HepG2 (cell line): Measurements from ENCODE around the gene SPAG5. TPM values are rescaled to one million over a fixed set of nuclear protein-coding genes. Genes with fewer than 3 reads are reported as not detected.

Experiments used
- ATAC-seq: fragments of 200-7000 bp; cut with Tn5 transposase; 3 replicates; pipeline ENCODE4 v1.9.1; 2020; ENCODE audit warnings: mild to moderate bottlenecking, moderate library complexity
- BruUV-seq: library from RNA; stranded (reverse); fragments of 400-500 nt; replicated peaks from 2 replicates; lab custom pipeline; 2021; lab: Mats Ljungman, UMichigan
- CTCF ChIA-PET: fragments of 300-600 bp; formaldehyde crosslinking; extraction: SDS; loops from one replicate; lab custom pipeline; 2021; ENCODE audit warnings: low total read pairs, inconsistent platforms, low intra/inter-chr PET ratio; lab: Yijun Ruan, JAX
- POLR2A ChIA-PET: fragments of 350-600 bp; sonication (Branson Sonifier 250); formaldehyde crosslinking; loops from one replicate; lab custom pipeline; 2020; ENCODE audit warnings: antibody characterized with exemption, inconsistent platforms; lab: Yijun Ruan, JAX
- DNase-seq: peaks from one replicate; pipeline ENCODE4 v3.0.0-alpha.2; 2015; ENCODE audit warnings: low spot score
- FAIRE-seq: peaks from 3 replicates; lab custom pipeline; 2011; peaks lifted over from hg19 to GRCh38; lab: Jason Lieb, UNC
- H2AFZ ChIP-seq: one replicate; pipeline ENCODE4 v1.6.1; 2011; ENCODE audit warnings: low read length, inconsistent platforms
- H3K27ac ChIP-seq: fragments of 300-600 bp; 3 replicates; pipeline ENCODE4 v1.8.0; 2011; ENCODE audit warnings: mixed run types, mild to moderate bottlenecking, mixed read lengths, low read length, inconsistent platforms; ENCODE audit not compliant: insufficient read depth; ENCODE audit errors: extremely low read length
- H3K27me3 ChIP-seq, 2 experiments: fragments of 200-600 bp in 1 of 2; 2 replicates in 1 of 2; 3 replicates in 1 of 2; pipeline versions ENCODE4 v1.6.0 to v1.8.0; 2011; ENCODE audit warnings: low read length in 2 of 2, mild to moderate bottlenecking in 2 of 2, moderate library complexity in 2 of 2, inconsistent platforms in 1 of 2; ENCODE audit not compliant: insufficient read depth in 2 of 2, control insufficient read depth in 1 of 2
- H3K36me3 ChIP-seq, 2 experiments: fragments of 200-600 bp in 1 of 2; replicated peaks in 1 of 2; 2 replicates in 1 of 2; 3 replicates in 1 of 2; pipeline versions ENCODE4 v1.5.1 to v1.8.0; 2011; ENCODE audit warnings: low read length in 2 of 2, inconsistent platforms in 1 of 2; ENCODE audit not compliant: insufficient read depth in 2 of 2, control insufficient read depth in 1 of 2
- H3K4me1 ChIP-seq: 2 replicates; pipeline ENCODE4 v1.5.1; 2012; ENCODE audit warnings: low read length, inconsistent platforms; ENCODE audit not compliant: insufficient read depth
- H3K4me2 ChIP-seq: 2 replicates; pipeline ENCODE4 v1.6.0; 2011; ENCODE audit warnings: low read depth, low read length, inconsistent platforms
- H3K4me3 ChIP-seq, 3 experiments: fragments of 200-600 bp in 1 of 3; sonication (generic), shearing (Covaris generic) in 1 of 3; replicated peaks in 1 of 3; 2 replicates each; pipeline ENCODE4 v1.5.1; 2011 to 2016; ENCODE audit warnings: low read length in 3 of 3, inconsistent platforms in 2 of 3, low read depth in 2 of 3, mild to moderate bottlenecking in 2 of 3, control low read depth in 1 of 3, mixed read lengths in 1 of 3; ENCODE audit not compliant: insufficient read depth in 1 of 3
- H3K79me2 ChIP-seq: one replicate; pipeline ENCODE4 v1.6.1; 2011; ENCODE audit warnings: low read length, inconsistent platforms; ENCODE audit not compliant: insufficient read depth
- H3K9ac ChIP-seq: 2 replicates; pipeline ENCODE4 v1.6.0; 2011; ENCODE audit warnings: mild to moderate bottlenecking, low read depth, low read length, inconsistent platforms; ENCODE audit not compliant: insufficient read depth
- H3K9me3 ChIP-seq: 2 replicates; pipeline ENCODE4 v1.5.1; 2012; ENCODE audit warnings: mild to moderate bottlenecking, low read length
- H4K20me1 ChIP-seq: 2 replicates; pipeline ENCODE4 v1.6.0; 2011; ENCODE audit warnings: inconsistent platforms, mild to moderate bottlenecking, low read length, moderate library complexity; ENCODE audit not compliant: insufficient read depth
- EHMT2 ChIP-seq: fragments of 200-600 bp; sonication (generic); IDR thresholded peaks from 2 replicates; pipeline ENCODE4 v1.7.0; 2017; ENCODE audit warnings: antibody characterized with exemption, low read depth, low read length, borderline replicate concordance
- GABPA ChIP-seq, 2 experiments: IDR thresholded peaks; 2 replicates each; pipeline ENCODE4 v1.6.1; 2011 to 2016; ENCODE audit warnings: low read depth in 2 of 2, low read length in 1 of 2, missing biosample characterization in 1 of 2, missing genetic modification characterization in 1 of 2
- PHF8 ChIP-seq: sonication (generic); formaldehyde crosslinking; IDR thresholded peaks from 2 replicates; pipeline ENCODE4 v1.5.0; 2020; ENCODE audit warnings: missing genetic modification reagents
- RBFOX2 ChIP-seq: fragments of 200-400 bp; formaldehyde crosslinking; IDR thresholded peaks from 2 replicates; pipeline ENCODE4 v1.6.1; 2017; ENCODE audit warnings: low read depth, mild to moderate bottlenecking, low read length
- STAG1 ChIP-seq: sonication (generic); formaldehyde crosslinking; IDR thresholded peaks from 2 replicates; pipeline ENCODE4 v1.4.0; 2020; ENCODE audit warnings: missing genetic modification reagents
- ZNF451 ChIP-seq: sonication (generic); formaldehyde crosslinking; IDR thresholded peaks from 2 replicates; pipeline ENCODE4 v1.5.0; 2020; ENCODE audit warnings: mild to moderate bottlenecking, missing genetic modification reagents
- ZNF468 ChIP-seq: sonication (generic); formaldehyde crosslinking; IDR thresholded peaks from 2 replicates; pipeline ENCODE4 v1.8.0; 2022; ENCODE audit warnings: mild to moderate bottlenecking, moderate library complexity, missing genetic modification reagents
- ZNF646 ChIP-seq: sonication (generic); formaldehyde crosslinking; IDR thresholded peaks from 2 replicates; pipeline ENCODE4 v1.9.0; 2021; ENCODE audit warnings: mild to moderate bottlenecking, missing genetic modification reagents
- ZNF784 ChIP-seq: sonication (generic); formaldehyde crosslinking; IDR thresholded peaks from 2 replicates; pipeline ENCODE4 v1.5.1; 2020; ENCODE audit warnings: missing genetic modification reagents, mild to moderate bottlenecking, borderline replicate concordance
- ZNF841 ChIP-seq: sonication (generic); formaldehyde crosslinking; IDR thresholded peaks from 2 replicates; pipeline ENCODE4 v1.8.1; 2023; ENCODE audit warnings: missing genetic modification reagents, borderline replicate concordance
- WGBS: methylation state at CpG from one replicate; pipeline ENCODE4 v1.1.6; 2017; ENCODE audit warnings: low lambda C conversion rate; 5-methylcytosine and 5-hydroxymethylcytosine counted together
- in situ Hi-C: cut with HindIII; loops from 2 replicates; pipeline ENCODE4 v1.10.0; 2017; ENCODE audit warnings: low pct_unique_long_range_greater_than_20kb; ENCODE audit not compliant: extremely low pct_ligation_motif_present
- intact Hi-C: fragments of 100-400 bp; cut with micrococcal nuclease; formaldehyde crosslinking; loops from one replicate; pipeline ENCODE4 v1.10.0; 2022; ENCODE audit not compliant: unreplicated experiment
- polyA plus RNA-seq, 8 experiments: library from polyadenylated mRNA; depleted of rRNA in 3 of 8; stranded (reverse) in 7 of 8; unstranded in 1 of 8; fragments of >200 nt; fragmentation: Illumina TruSeq in 4 of 8; extraction: Trizol in 4 of 8; gene quantifications; 2 replicates each; pipeline versions ENCODE4 v1.2.1 to v1.2.3, GENCODE V29; 2011 to 2016; ENCODE audit warnings: low read depth in 4 of 8, missing spikeins in 1 of 8, mixed read lengths in 1 of 8; ENCODE audit not compliant: insufficient read depth in 1 of 8
- total RNA-seq, 5 experiments: library from RNA; depleted of rRNA; stranded (reverse); fragments of >200 nt; fragmentation: Illumina TruSeq; extraction: Trizol; gene quantifications; 2 replicates each; pipeline ENCODE4 v1.2.3, GENCODE V29; 2016; ENCODE audit warnings: low read depth in 1 of 5
- TF ChIP-seq, protein P1 (sequence below): sonication (generic); formaldehyde crosslinking; IDR thresholded peaks from 2 replicates; pipeline ENCODE4 v1.5.0; 2020; ENCODE audit warnings: missing genetic modification reagents
- TF ChIP-seq, protein P2 (sequence below): sonication (generic); formaldehyde crosslinking; IDR thresholded peaks from 2 replicates; pipeline ENCODE4 v1.5.0; 2020; ENCODE audit warnings: missing genetic modification reagents

Gene SPAG5
- total and polyA plus RNA-seq, 2 of the 13 experiments (the other 11 are each of a cell fraction or from before 2014, with no cell fraction given) = 41.4 to 98.0 TPM

DNA sequence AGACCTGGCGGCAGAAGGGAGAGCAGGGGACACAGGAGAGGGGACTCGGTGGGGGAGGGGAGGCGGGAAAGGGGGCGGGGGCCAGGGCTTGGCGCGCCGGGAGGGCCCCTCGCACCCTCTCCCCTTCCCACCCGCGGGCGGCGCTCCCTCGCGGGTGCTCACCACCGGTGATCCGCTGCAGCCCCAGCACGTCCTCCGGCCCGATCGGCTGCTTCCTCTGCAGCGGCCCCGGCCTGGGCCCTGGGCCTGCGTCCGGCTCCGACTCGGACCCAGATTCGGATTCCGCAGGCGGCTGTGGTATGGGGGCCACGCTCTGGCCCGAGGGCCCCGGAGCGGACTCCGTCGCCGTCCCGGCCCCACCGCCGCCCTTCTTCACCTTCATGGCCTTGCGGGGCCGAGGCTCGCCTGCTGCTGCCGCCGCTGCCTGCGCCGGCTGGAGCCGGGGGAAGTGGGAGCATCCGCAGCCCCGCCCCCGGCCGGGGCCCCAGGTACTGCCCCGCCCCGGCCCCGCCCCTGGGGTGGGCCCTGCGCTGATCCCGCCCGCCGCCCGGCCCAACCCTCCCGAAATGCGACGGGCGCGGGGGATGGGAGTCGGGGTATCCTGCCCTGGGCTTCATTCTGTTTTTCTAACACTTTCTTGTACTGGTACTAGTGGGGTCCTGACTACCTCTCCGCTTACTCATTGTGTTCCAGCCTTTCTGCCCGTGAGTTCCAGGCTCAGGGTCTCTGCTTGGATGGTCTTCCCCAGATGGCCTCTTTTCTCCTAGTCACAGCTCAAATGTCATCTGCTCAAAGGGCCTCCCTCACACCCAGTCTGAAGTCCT, 46.4 kb downstream of the SPAG5 start, which contains the start of gene UNC119:
Gene UNC119 (minus strand): TSS at position 449 of the 824 bp plus-strand sequence. CDS start 67 bp downstream, at position 382.
- Histone ChIP-seq H3K4me2 (peak within 1 kb of the TSS; percentile 92), H3K36me3 (peaks cover 11 to 33% of the 10 kb centered on the region in 2 experiments), H2AFZ (peak within 1 kb of the TSS; percentile 66), H3K27me3 (no peaks in the 10 kb centered on the region), H3K9ac (peak within 1 kb of the TSS; percentile 74), H4K20me1 (no peaks in the 10 kb centered on the region), H3K79me2 (no peaks in the 10 kb centered on the region), H3K27ac (no peak within 1 kb of the TSS), H3K9me3 (no peaks in the 10 kb centered on the region), H3K4me1 (peaks cover 42% of the 10 kb centered on the region), H3K4me3 (peak within 1 kb of the TSS; percentile 75 to 88 (median 85))
- FAIRE-seq (no peak), ATAC-seq (peak; percentile 89), DNase-seq (peak; percentile 38)
- ChIA-PET POLR2A (interaction anchor here (0.8 to 1.5 kb wide), 4 partner anchors 18 to 154 kb away, joined by 3 to 8 read pairs (median 4); partner anchors contain the start of genes ALDOC and PIGS), CTCF (no interaction called here)
- in situ Hi-C loops = no loop called here
- 13% methylated on average over 5 of the region's 67 CpGs for WGBS
- intact Hi-C loops = no loop called here
- no TSS peak for BruUV-seq
- 0 out of 2 replicates have a peak, but pooled peaks have one; percentile 28 for TF ChIP-seq ZNF468 (CRISPR knock-in tag)
- TF ChIP-seq ZNF646 (CRISPR knock-in tag) = no peak
- no peak for TF ChIP-seq ZNF841 (CRISPR knock-in tag)
- TF ChIP-seq GABPA (IDR thresholded peaks at IDR 0.05; ENCODE audit: low read depth, low read length) = no peak
- no peak for TF ChIP-seq GABPA (CRISPR knock-in tag; IDR thresholded peaks at IDR 0.05; ENCODE audit: low read depth)
- no peak for TF ChIP-seq ZNF451 (CRISPR knock-in tag)
- TF ChIP-seq, protein P1, sequence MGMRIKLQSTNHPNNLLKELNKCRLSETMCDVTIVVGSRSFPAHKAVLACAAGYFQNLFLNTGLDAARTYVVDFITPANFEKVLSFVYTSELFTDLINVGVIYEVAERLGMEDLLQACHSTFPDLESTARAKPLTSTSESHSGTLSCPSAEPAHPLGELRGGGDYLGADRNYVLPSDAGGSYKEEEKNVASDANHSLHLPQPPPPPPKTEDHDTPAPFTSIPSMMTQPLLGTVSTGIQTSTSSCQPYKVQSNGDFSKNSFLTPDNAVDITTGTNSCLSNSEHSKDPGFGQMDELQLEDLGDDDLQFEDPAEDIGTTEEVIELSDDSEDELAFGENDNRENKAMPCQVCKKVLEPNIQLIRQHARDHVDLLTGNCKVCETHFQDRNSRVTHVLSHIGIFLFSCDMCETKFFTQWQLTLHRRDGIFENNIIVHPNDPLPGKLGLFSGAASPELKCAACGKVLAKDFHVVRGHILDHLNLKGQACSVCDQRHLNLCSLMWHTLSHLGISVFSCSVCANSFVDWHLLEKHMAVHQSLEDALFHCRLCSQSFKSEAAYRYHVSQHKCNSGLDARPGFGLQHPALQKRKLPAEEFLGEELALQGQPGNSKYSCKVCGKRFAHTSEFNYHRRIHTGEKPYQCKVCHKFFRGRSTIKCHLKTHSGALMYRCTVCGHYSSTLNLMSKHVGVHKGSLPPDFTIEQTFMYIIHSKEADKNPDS (CRISPR knock-in tag) = no peak
- peak; percentile 83 for TF ChIP-seq PHF8 (CRISPR knock-in tag)
- TF ChIP-seq EHMT2 = no peak
- TF ChIP-seq ZNF784 = 0 out of 2 replicates have a peak, but pooled peaks have one; percentile 45
- no peak for TF ChIP-seq STAG1 (CRISPR knock-in tag)
- TF ChIP-seq RBFOX2 = peak; percentile 67
- TF ChIP-seq, protein P2, sequence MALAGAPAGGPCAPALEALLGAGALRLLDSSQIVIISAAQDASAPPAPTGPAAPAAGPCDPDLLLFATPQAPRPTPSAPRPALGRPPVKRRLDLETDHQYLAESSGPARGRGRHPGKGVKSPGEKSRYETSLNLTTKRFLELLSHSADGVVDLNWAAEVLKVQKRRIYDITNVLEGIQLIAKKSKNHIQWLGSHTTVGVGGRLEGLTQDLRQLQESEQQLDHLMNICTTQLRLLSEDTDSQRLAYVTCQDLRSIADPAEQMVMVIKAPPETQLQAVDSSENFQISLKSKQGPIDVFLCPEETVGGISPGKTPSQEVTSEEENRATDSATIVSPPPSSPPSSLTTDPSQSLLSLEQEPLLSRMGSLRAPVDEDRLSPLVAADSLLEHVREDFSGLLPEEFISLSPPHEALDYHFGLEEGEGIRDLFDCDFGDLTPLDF = no peak
